Gastrocnemius medialis (tissue), 4 donors: ENCODE measurements around the gene SCARF1. TPM values are rescaled to one million over a fixed set of nuclear protein-coding genes. Genes with fewer than 3 reads are reported as not detected.

Source experiments
- ATAC-seq, 2 donors: fragments of 150-250 bp; one replicate each; pipeline ENCODE4 v1.9.1; 2016
- DNase-seq, 2 donors: peaks; one replicate each; pipeline ENCODE4 v3.0.0-alpha.2; 2019
- H3K27ac ChIP-seq, 4 donors: fragments of 200-600 bp; sonication (generic); 1 replicate in 1 of 4; 2 replicates in 3 of 4; pipeline ENCODE4 v1.5.1; 2016 to 2018; ENCODE audit warnings: mild to moderate bottlenecking in 2 of 4, moderate library complexity in 1 of 4
- H3K27me3 ChIP-seq, 3 donors: fragments of 200-600 bp; sonication (generic) in 2 of 3; 1 replicate in 1 of 3; 2 replicates in 2 of 3; pipeline versions ENCODE4 v1.5.1 to v1.6.0; 2016 to 2019; ENCODE audit warnings: mild to moderate bottlenecking in 1 of 3, moderate library complexity in 1 of 3
- H3K36me3 ChIP-seq, 2 donors: fragments of 200-600 bp; sonication (generic) in 1 of 2; one replicate each; pipeline ENCODE4 v1.5.1; 2017 to 2018
- H3K4me1 ChIP-seq, 2 donors: fragments of 200-600 bp; sonication (generic) in 1 of 2; one replicate each; pipeline ENCODE4 v1.5.1; 2016 to 2017; ENCODE audit warnings: mild to moderate bottlenecking in 2 of 2
- H3K4me3 ChIP-seq, 4 donors: fragments of 200-600 bp; sonication (generic) in 3 of 4; 1 replicate in 1 of 4; 2 replicates in 3 of 4; pipeline ENCODE4 v1.5.1; 2016 to 2019; ENCODE audit warnings: mild to moderate bottlenecking in 2 of 4
- H3K9me3 ChIP-seq, 3 donors: fragments of 200-600 bp; sonication (generic) in 2 of 3; 1 replicate in 1 of 3; 2 replicates in 2 of 3; pipeline ENCODE4 v1.5.1; 2016 to 2019
- POLR2A ChIP-seq, 2 donors: fragments of 450-650 bp; IDR thresholded peaks; one replicate each; pipeline ENCODE4 v1.6.1; 2017; ENCODE audit warnings: antibody characterized with exemption in 2 of 2, mild to moderate bottlenecking in 2 of 2, moderate library complexity in 2 of 2
- in situ Hi-C, 4 donors: fragments of 200-750 bp; cut with MboI; loops; one replicate each; pipeline versions ENCODE4 v1.15.0 to v1.8.0; 2017; ENCODE audit warnings: low sequenced_read_pairs in 4 of 4
- intact Hi-C: fragments of 100-400 bp; cut with DNase I; formaldehyde crosslinking; loops from one replicate; pipeline ENCODE4 v1.15.1; 2023; ENCODE audit warnings: low total_unique reads
- total RNA-seq, 4 donors: library from RNA; depleted of rRNA; stranded (reverse); fragments of >200 nt; gene quantifications; one replicate each; pipeline versions ENCODE4 v1.1.0 to v1.2.3, GENCODE V29; 2016
- TF ChIP-seq, protein P1 (sequence below), 5 experiments: fragments of 450-650 bp in 3 of 5; fragments of 200-600 bp in 2 of 5; sonication (generic) in 2 of 5; IDR thresholded peaks in 4 of 5; conservative IDR thresholded peaks in 1 of 5; 1 replicate in 4 of 5; 2 replicates in 1 of 5; pipeline ENCODE4 v1.5.1; 2016 to 2019; ENCODE audit warnings: antibody characterized with exemption in 5 of 5, mild to moderate bottlenecking in 3 of 5, moderate library complexity in 3 of 5

SCARF1 gene
- total RNA-seq, 4 donors from 2014 or later: 4.1 to 15.1 (median 5.7) TPM

DNA sequence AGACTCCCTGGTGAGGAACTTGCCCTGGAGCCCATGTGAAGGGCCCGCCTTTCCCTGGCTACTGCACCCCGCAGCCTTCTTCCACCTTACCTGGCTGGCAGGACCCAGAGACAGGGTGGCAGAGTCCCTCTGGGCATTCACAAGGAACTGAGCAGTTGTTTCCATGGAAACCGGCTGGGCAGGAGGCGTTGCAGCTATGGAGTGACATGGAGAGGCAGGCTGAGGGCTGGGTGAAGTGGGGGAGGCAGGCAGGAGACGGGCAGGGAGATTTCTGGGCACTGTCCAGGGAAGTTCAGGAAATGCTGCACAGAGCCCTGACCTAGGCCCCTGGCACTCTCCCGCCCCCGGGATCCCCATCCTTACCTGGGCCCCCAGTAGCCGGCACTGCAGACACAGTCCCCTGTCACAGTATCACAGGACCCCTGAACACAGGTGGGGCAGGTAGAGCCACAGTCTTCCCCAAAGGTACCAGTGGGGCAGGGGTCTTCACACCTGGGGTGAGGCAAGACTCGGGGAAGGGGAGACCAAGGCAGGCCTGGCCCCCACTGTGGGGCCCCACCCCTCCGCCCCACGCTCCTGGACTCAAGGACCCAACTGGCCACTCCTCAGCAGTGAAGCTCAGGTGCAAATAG is 5.9 kb downstream of the SCARF1 start:
- Histone ChIP-seq H3K36me3 (peaks cover 0 to 14% of the 10 kb centered on the region in 2 donors), H3K27me3 (no peaks in the 10 kb centered on the region), H3K9me3 (no peaks in the 10 kb centered on the region), H3K4me1 (peaks cover 13% of the 10 kb centered on the region in 2 donors), H3K4me3 (no peak overlapping the region), H3K27ac (no peak overlapping the region)
- TF ChIP-seq, protein P1, sequence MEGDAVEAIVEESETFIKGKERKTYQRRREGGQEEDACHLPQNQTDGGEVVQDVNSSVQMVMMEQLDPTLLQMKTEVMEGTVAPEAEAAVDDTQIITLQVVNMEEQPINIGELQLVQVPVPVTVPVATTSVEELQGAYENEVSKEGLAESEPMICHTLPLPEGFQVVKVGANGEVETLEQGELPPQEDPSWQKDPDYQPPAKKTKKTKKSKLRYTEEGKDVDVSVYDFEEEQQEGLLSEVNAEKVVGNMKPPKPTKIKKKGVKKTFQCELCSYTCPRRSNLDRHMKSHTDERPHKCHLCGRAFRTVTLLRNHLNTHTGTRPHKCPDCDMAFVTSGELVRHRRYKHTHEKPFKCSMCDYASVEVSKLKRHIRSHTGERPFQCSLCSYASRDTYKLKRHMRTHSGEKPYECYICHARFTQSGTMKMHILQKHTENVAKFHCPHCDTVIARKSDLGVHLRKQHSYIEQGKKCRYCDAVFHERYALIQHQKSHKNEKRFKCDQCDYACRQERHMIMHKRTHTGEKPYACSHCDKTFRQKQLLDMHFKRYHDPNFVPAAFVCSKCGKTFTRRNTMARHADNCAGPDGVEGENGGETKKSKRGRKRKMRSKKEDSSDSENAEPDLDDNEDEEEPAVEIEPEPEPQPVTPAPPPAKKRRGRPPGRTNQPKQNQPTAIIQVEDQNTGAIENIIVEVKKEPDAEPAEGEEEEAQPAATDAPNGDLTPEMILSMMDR (IDR thresholded peaks at IDR 0.05 in 4 of 5, conservative IDR thresholded peaks at IDR 0.05 in 1 of 5): no peak
- no peak for TF ChIP-seq POLR2A (IDR thresholded peaks at IDR 0.05)
- ATAC-seq (no peak), DNase-seq (no peak)
- intact Hi-C loops: loop anchor here (10.0 kb wide), 1 partner anchor 185 kb away; the partner anchor contains the start of gene CRK
- in situ Hi-C loops: loop anchor here in 3 of 4 donors (10.0 to 25.0 kb wide), 2 partner anchors 65 to 377 kb away; partner anchors contain the start of gene BHLHA9 (in 2 of the 3)

DNA sequence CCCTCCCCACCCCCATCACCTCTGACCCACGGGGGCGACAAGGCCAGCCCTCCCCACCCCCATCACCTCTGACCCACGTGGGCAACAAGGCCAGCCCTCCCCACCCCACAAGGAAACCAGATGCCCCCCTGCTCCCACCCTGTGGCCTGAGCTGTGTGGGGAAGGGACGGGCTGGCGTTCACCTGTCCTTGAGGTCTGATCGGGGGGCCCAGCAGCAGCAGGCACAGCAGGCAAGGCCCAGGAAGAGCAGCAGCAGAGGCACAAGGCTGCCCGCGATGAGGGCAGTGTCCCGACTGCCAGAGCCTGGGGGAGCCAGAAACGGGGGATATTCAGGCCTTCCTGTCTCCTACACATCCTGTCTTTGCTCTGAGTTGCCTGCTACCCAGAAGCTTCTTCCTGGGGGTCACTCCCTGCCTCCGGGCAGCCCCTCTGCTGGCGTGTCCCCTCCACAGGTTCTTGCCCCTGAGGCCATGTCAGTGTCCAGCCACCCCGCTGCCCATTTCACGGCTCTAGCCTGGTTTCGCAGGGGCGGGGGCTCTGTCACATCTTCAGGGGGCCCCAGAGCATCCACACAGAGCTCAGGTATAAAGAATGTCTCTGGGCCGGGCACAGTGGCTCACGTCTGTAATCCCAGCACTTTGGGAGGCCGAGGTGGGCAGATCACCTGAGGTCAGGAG is 6.8 kb downstream of the SCARF1 start:
- TF ChIP-seq POLR2A (IDR thresholded peaks at IDR 0.05): no peak
- TF ChIP-seq, protein P1 (IDR thresholded peaks at IDR 0.05 in 4 of 5, conservative IDR thresholded peaks at IDR 0.05 in 1 of 5): no peak
- ATAC-seq: no peak

DNA sequence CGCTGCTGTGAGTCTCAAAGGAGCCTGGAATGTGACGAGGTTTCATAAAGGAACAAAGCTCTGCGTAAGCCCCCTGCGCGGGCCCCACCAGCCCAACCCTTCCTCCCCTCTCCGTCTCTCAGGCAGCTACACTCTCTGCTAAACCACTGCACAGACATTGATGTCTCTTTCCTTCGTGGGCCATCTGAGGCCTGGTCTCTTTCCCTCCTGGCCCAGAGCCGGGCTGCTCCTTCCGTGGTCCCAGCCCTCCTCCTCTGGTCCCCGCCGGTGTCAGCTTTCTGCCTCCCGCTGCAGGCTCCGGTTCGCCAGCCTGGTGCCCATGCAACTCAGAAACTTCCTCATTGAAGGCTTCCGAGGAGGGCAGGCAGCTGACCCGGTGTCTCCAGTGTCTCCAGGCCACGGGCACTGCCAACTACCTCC is 7.4 kb downstream of the SCARF1 start:
- in situ Hi-C loops (loop anchor here in 3 of 4 donors (10.0 to 25.0 kb wide), 2 partner anchors 63 to 376 kb away; partner anchors contain the start of gene BHLHA9 (in 2 of the 3)), intact Hi-C loops (no loop called here)
- no peak overlapping the region for H3K4me3 ChIP-seq
- H3K36me3 ChIP-seq: peaks cover 0 to 14% of the 10 kb centered on the region in 2 donors
- H3K9me3 ChIP-seq: no peaks in the 10 kb centered on the region
- no peak for TF ChIP-seq POLR2A (IDR thresholded peaks at IDR 0.05)
- TF ChIP-seq, protein P1 (IDR thresholded peaks at IDR 0.05 in 4 of 5, conservative IDR thresholded peaks at IDR 0.05 in 1 of 5): no peak
- no peaks in the 10 kb centered on the region for H3K27me3 ChIP-seq
- peaks cover 6 to 8% of the 10 kb centered on the region in 2 donors for H3K4me1 ChIP-seq
- ATAC-seq (no peak), DNase-seq (no peak)
- H3K27ac ChIP-seq: no peak overlapping the region

More for the DNA sequence above, 6.8 kb downstream of the SCARF1 start:
- Histone ChIP-seq H3K4me3 (no peak overlapping the region), H3K9me3 (no peaks in the 10 kb centered on the region), H3K27me3 (no peaks in the 10 kb centered on the region), H3K4me1 (peaks cover 7 to 8% of the 10 kb centered on the region in 2 donors), H3K36me3 (peaks cover 0 to 14% of the 10 kb centered on the region in 2 donors), H3K27ac (no peak overlapping the region)
- DNase-seq: no peak
- intact Hi-C loops (no loop called here), in situ Hi-C loops (loop anchor here in 3 of 4 donors (10.0 to 25.0 kb wide), 2 partner anchors 64 to 376 kb away; partner anchors contain the start of gene BHLHA9 (in 2 of the 3))

DNA sequence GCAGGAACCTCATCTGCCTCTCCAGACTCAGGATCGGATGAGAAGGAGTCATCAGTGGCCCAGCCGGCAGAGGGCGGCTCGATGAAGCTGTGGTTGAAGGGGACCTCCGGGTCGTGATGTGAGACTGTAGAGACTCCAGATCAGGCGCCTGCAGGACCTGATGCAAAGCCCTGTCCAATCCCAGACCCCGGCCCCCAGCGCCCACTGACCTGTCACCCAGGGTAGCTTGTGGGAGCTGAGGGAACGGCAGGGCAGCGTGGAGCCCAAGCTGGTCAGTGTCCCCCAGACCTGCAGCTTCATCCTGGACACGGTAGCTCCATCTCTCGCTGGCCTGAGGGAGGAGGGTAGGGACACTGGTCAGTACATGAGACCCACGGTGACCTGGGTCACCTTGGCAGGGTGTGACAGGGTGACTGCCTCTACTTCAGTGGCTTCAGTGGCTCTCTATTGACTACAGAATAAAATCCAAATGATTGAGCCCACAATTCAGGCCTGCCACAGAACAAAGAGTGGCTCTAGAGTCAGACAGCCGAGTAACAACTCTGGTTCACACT is 8.7 kb downstream of the SCARF1 start:
- H3K4me3 ChIP-seq: no peak overlapping the region
- TF ChIP-seq, protein P1 (IDR thresholded peaks at IDR 0.05 in 4 of 5, conservative IDR thresholded peaks at IDR 0.05 in 1 of 5): no peak
- TF ChIP-seq POLR2A (IDR thresholded peaks at IDR 0.05): no peak
- intact Hi-C loops: no loop called here
- H3K9me3 ChIP-seq: no peaks in the 10 kb centered on the region
- in situ Hi-C loops: loop anchor here in 3 of 4 donors (10.0 to 25.0 kb wide), 2 partner anchors 62 to 375 kb away; partner anchors contain the start of gene BHLHA9 (in 2 of the 3)
- peaks cover 0 to 14% of the 10 kb centered on the region in 2 donors for H3K36me3 ChIP-seq
- no peaks in the 10 kb centered on the region for H3K27me3 ChIP-seq
- DNase-seq: no peak
- ATAC-seq: no peak
- H3K4me1 ChIP-seq: peaks cover 6 to 8% of the 10 kb centered on the region in 2 donors
- H3K27ac ChIP-seq: no peak overlapping the region
